HG03135 (cell line): ENCODE measurements around the gene RPL3.

Source experiments
- ATAC-seq: cut with Tn5 transposase; IDR thresholded peaks from one replicate; pipeline ENCODE4 v1.9.1; 2021; ENCODE audit warnings: mild to moderate bottlenecking, moderate library complexity; ENCODE audit not compliant: unreplicated experiment

RPL3 gene

DNA sequence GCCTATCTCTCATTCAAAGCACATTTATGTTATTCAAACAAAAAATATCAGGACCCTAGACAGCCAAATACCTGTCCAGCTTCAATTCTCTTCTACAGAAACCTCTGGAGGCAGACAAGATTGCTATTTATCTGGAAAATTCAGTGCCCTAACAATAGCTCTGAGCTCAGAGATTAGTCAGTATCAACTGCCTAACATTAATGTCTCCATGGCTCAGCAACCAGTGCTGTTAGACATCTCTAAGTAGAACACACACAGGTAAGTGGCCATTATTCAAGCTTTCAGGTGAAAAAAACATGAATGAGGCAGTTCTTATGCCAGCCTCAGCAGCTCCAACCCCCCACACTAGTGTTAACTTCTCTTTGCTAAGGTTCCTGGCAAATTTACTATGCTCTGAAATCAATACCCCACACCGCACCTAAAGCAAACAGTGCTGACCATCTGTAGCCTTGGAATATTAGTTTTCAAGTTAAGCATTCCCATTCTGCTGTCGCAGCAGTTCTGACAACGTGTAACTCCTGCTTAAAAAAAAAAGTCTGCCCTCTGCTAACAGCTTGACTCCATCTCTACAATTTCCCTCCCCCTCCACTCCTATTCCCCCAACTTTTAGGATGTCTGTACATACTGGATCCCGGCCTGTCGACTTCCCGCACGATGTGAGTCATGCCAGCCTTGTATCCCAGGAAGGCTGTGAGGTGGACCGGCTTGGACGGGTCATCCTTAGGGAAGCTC lies 1.5 kb downstream of the RPL3 start:
- ATAC-seq, result no peak

DNA sequence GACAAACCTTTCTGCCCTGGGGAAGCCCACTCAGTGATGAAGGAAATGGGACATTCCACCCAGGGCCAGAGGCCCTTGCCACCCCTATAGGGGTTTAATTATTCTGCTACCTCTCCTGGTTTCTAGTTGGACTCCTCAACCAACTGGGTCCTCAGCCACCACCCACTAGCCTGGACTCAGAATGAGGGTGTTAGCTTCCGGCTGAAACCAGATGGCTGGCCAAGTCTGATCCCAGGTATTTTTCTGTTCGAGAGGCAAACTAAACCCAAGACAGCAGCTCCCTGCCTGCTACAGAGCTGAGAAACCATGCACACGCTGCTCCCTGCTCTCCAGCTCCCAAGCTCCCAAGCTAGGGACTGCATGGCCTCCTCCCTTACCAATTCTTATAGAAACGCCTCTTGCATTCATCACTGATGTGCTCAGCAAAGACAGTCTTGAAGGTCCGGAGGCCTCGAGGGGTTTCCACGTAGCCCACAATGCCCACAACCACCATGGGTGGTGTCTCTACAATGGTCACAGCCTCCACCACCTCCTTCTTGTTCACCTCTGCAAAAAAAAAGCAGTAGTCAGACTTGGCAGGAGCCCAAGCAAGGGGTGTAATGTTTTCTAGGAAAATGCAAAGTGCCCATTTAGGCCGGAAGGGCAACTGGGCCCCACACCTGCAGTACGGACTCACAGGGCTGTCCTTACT lies 2.2 kb downstream of the RPL3 start:
- no peak for ATAC-seq

DNA sequence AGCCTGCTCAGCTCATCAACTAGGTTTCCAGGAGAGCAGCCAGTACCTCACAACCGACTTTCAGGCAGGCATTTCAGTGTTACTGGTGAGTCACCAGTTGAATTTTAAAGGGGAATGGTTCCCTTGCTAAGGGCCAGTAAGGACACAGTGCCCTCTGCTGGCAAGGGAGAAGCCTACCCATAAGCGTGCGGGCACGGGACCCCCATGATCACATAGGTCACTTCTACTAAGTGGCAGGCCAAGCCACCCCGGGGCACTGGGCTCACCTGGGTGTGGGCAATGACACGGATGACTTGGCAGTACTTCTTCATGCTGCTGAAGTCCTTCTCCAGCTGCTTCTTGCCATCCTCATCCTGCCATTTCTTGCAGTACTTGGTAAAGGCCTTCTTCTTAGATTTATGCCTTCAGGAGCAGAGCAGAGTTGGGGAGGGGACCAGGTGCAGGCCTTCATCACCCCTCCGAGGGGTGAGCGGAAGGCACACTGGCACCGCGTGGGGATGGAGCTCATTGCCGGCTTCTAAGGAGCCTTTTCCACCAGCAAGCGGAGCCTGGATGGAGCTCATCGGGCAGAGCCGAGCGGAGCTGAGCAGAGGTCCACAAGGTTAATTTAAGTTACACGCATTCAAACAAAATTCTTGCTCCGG lies 2.9 kb downstream of the RPL3 start:
- no peak for ATAC-seq

DNA sequence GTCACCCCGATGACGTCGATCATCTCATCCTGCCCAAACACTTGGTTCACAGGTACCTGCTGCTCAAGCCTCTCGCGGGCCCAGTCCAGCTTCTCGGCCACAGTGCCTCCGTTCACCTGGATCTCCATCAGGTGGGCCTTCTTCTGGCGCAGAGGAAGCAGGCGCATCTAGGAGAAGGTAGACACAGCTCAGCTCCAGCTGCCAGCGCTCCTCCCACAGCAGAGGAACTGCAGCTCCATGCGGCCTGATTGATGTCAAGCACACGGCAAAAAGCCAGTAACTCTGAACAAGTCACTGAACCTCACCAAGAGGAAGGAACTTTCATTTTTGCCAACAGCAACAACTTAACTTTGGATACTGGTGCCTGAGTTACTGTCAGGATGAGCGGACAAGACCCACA lies 4.0 kb downstream of the RPL3 start:
- ATAC-seq, result no peak

DNA sequence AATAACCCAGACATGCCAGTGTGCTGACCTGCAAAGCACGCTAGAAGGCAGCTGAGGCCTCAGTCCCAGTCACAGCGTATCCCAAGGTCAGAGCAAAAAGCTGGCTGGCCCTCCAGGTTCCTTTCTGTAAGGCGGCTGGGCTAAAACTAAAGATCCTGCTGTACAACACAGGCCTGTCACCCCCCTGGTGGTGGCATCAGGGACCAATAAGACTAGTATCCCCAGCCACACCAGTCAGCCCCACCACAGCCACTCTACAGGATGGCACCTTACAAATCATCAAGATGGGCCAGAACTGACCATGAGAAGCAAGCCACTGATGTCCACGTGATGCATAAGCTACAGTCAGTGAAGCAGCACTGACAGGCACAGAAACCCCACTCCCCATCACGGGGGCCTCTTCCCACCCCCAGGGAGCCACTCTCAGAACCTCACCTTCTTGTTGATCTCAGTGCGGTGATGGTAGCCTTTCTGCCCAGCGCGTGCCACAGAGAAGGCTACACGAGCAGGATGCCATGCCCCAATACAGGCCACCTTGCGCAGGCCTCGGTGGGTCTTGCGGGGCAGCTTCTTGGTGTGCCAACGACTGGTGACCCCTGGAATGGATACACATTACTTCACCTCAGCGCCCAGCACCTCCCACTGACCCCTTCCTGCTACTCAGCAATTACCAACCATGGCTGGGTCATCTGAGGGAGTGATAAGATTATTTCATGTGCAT lies 5.0 kb downstream of the RPL3 start:
- no peak for ATAC-seq

DNA sequence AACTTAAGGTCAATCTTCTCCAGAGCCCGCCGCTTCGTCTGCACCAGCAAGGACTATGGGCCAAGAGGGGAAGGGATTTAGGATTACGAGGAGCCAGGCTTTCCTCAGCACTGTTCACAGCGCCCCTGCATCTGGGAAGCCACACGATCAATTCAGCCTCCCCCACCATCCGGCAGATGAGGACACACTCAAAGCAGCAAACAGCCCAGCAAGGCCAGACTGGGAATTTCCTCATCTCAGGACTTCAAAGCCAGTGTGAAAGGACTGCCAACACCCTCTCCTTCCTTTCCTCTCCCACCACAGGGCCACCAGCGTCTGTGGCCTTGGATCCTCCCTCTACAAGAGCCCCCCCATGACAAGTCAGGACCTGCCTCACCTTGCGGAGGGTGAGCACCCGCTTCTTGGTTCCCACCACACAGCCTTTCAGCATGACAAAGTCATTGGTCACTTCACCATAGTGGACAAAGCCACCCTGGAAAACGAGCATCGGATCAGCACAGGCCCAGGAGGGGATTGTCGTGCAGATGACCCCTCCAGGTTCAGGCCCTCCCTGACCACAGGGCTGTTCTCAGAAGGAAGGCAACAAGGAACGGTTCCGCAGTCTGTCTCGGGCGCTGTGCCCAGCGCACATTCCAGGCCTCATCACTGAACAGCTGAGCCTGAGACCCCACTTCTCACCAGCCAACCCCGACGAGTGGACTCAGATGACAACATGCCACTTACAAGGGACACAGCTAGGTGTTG lies 6.0 kb downstream of the RPL3 start:
- no peak for ATAC-seq

DNA sequence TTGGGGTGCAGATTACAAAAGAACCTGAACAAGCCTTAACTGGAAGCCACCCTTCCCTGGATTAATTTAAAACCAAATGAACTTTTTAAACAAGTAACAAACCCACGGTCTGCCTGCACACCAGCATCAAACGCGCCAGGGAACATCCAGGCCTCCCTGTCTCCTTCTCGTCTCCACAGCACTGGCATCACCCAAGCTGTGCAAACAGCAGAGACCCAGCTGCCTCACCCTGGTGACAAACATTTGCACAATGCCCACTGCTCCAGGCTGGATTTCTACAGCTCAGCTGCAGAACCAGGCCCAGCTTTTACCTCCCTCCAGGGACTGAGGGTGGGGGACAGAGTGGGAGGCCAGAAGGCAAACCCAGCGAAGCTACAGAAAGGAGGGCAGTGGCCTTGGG lies 7.0 kb downstream of the RPL3 start:
- ATAC-seq, result no peak

DNA sequence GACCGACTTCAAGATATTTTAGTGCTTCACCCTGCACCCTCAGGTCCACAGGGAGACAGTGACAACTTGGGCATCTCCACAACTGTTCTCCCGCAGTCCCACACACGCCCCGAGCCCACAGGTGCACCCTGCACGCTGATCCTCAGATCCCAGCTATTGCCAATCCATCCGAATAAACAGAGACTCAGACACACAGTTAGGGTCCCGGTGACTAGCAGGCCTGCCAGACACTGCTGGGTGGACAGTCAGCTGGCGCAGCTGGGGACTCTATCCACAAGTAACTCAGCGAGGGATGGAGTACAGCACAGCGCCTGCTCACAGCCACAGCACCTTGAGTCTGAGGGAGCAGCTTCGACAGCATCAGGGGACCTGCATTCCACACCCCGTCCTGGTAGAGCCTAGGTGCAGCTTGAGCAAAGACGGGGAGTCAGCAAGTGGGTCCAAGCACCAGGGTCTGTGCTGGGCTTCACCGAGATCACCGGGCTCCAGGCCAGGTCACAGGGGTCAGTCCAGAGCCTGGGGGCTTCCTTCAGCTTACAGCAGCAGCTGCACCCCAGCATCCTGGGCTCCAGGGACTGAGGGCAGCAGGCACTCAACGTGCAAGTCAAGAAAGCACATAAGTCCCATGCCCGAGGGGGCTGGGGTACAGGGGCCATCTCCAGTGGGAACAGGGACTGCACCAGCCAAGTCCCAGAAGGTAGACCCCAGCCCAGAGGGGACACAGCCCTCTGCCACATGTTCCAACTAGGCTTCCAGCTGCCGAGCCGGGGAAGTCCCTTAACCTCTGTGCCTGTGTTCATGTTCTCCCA lies 7.6 kb downstream of the RPL3 start:
- no peak for ATAC-seq

DNA sequence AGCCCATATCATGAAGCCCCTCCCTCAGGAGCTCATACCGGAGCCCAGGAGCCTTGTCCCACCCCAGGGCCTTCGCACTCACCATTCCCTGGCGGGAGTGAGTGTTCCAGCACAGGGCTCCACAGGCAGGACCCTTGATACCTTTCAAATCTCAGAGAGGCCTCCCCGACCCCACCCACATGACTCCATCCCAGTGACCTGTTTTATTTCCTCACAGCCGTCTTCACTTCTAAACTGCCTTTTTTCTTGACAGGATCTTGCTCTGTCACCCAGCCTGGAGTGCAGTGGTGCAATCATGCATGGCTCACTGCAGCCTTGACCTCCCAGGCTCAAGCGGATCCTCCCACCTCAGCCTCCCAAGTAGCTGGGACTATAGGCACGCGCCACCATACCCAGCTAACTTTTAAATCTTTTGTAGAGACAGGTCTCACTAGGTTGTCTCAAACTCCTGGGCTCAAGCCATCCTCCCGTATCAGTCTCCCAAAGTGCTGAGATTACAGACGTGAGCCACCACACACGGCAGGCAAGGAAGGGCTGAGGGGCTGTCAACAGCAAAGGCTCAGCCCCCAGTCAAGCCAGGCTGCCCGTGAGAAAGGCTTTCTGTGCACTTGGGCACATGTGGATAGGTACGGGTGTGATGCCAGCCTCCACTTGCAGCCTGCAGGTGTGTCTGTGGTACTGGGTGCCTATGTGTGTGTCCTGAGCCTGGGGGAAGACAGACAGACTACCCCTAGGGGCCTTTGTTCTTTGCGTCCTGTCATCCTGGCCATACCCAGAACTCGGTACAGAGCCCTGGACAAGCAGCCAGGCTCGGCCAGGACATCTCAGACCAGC lies 9.3 kb downstream of the RPL3 start:
- ATAC-seq, result no peak

DNA sequence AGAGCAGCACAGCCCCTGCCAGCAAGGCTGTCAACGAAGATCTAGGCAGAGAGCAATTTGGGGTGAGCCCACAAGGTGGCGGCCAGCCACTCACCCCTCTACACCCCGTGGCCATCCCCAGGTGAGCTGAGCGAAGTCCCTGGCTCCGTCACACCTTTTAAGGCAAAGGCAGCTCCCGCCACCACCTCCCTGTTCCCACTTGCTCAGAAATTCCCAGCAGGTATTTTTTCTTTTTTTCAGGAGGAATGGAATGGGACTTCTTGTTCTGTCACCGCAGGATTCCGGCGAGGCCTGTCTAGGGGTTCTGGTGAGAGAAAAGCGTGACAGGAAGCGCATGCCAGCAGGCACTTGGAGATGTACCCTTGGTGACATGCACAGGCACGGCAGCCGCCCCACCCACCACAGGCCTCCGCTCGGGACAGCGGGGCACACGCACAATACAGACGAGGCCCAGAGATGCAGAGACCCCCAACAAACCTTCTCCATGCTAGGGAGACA lies 10.0 kb downstream of the RPL3 start:
- no peak for ATAC-seq

DNA sequence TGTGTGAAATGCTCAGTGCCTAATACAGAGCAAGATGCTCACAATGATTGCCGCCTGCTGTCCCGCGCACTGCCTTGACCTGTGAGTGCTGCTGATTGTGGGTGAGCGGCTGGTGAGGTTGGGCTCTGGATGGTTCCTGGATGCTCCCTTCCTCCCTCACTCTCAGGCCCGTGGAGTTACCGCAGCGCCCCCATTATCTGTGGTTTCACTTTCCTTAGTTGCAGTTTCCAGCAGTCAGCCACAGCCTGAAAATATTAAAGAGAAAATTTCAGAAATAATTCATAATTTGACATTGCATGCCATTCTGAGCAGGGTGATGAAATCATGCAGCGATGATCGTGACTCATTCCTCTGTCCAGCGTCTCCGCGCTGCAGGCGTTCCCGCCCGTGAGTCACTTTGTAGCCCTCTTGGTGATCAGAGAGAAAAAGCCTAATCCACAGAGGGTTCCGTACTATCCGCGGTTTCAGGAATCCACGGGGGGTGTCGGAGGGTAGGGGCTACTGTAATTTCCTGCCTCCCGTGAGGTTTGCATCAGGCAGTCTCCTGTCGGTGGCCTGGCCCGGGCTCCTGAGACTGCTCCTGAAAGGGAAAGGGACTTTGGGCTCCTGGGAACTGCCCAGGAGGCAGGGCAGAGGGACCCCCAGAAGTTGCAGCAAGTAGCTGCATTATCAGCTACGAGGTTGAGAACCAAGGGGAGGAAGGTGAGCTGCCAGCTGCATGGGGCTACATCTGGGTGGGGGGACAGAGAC lies 10.6 kb downstream of the RPL3 start:
- ATAC-seq, result no peak

DNA sequence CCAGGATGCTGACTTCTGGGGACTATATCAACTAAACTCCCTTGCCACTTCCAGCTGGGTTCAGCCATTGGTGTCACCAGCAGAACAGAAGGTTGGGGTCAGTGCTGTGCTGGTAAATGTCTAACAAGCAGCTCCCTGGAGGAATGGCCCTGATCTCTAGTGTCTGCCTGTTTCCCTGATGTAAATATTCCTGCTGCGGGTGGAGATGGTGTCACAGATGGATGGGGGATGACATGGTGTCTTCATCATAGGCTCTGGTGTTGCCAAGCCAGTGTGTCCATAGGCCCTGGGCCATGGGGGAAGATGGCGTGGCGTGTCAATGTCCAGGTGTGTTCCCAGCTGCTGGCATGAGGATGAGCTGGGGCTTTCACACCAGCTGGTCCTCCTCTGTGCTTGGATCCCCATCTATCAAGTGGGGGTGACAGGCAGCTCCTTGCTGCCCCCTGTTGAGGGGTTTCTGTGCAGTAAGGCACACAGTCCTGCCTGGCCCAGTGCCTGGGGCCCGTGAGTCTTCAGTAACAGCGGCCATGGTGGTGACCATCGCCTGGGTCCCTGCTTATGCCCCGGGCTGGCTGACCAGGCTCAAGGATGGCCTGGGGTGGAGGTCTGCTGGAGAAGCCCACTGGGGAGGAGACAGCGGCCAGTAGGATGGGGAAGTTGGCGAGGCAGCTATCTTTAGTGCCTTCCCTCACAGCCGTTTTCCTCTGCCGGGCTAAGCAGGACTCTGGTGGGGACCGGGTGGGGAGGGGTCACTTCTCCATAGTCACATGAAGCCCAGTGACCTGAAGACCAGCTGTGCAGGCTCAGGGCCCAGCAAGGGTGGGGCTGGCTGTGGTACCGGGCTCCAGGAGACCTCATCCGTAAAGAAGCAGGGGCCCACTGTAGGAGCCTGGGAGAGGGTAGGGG lies 12.7 kb downstream of the RPL3 start:
- no peak for ATAC-seq

DNA sequence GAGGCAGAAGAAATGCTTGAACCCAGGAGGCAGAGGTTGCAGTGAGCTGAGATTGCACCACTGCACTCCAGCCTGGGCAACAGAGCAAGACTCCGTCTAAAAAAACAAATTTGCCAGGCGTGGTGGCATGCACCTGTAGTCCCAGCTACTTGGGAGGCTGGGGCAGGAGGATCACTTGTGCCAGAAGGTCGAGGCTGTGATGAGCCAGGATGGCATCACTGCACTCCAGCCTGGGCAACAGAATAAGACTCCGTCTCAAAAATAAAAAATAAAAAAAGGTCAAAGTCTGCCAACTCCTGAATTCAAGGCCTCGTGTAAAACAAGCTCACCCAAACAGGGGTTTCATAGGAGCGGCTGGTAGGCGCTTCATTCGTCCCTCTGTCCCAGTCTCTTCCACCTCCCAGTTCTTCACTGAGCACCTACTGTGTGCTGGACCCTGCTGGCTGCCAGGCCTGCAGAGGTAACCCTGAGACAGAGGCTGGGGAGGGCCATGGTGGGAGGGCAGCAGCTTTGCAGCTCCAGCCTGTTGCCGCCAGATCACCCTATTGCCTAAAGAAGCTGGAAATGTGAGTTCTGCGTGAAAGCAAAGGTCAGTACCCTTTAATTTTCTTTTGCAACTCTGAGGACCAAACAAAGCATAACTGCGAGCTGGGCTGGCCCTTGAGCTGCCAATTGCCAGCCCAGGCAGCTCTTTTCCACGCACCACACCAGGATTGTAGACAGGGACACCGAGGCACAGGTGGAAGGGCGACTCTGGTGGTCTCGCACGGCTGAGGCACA lies 15.3 kb downstream of the RPL3 start:
- no peak for ATAC-seq

DNA sequence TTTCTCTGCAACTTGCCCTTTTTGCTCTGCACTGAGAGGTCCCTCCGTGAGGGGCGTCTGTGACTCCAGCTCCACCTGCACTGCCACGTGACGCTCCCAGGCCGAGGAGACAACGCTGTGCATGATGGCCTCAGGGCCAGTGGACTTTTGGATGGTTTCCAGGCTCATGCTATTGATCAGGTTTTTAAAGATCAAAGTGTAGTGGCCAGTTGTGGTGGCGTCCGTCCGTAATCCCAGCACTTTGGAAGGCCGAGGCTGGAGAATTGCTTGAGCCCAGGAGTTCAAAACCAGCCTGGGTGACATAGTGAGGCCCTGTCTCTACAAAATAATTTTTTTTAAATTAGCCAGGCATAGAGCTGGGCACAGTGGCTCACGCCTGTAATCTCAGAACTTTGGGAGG lies 16.1 kb downstream of the RPL3 start:
- ATAC-seq, result no peak

DNA sequence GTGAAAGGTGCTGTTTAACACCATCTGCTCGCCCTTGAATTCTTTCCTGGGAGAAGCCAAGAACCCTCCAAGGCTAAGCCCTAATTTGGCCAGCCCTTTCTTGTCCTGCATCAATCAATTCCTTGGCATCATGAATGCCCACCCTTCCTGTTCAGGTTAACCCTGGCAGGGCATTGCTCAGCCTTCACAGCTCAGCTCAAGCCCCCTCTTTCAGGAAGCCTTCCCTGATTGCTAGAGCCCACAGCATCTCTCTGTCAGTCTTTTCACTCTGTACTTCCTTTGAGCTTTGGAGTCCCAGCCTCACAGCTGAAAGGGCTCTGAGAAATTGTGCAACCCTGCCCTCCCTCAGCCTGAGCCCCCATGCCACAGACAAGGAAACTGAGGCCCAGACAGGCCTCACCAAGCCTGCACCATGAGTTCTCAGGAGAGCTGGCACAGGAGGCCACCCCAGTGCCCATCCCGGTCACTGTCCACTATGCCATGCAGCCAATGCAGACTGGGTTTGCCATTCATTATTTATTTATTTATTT lies 16.9 kb downstream of the RPL3 start:
- no peak for ATAC-seq

DNA sequence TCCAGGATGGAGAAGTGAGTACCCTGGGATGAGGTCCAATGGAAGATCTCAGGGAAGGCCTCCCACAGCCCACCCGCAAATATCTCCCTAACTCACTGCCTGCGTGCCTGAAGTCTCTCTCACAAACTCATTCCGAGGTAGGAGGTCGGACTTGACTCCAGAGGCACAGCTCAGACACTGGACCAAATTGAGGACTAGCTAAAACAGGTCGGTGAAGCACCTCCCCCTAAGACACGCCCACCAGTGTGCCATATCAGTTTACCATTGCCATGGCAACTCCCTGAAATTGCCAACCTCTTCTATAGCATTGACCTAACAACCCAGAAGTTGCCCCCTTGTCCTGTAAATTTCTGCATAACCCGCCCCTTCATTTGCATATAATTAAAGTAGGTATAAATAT lies 17.5 kb downstream of the RPL3 start:
- ATAC-seq, result no peak
